SK-N-SH treated with all-trans-retinoic acid at 6 μM for 48 hours (cell line): Measurements from ENCODE around the gene PLXDC2.
A peak's percentile ranks its signal among the peaks of the same experiment; 100 is the strongest.

Experiments used
- ATAC-seq: fragments of 200-7000 bp; cut with Tn5 transposase; 3 replicates; pipeline ENCODE4 v1.9.1; 2020; ENCODE audit warnings: mild to moderate bottlenecking, moderate library complexity
- ARNTL ChIP-seq: fragments of 450-650 bp; formaldehyde crosslinking; IDR thresholded peaks from 2 replicates; pipeline ENCODE4 v1.5.0; 2020; ENCODE audit warnings: low read depth, mild to moderate bottlenecking, moderate library complexity, borderline replicate concordance
- BACH2 ChIP-seq: fragments of 250-450 bp; sonication (Bioruptor Pico); IDR thresholded peaks from 2 replicates; pipeline ENCODE4 v1.9.0; 2021; ENCODE audit warnings: mild to moderate bottlenecking, borderline replicate concordance
- CSDC2 ChIP-seq: fragments of 250-450 bp; sonication (Bioruptor Pico); IDR thresholded peaks from 2 replicates; pipeline ENCODE4 v1.5.0; 2020; ENCODE audit warnings: mild to moderate bottlenecking, moderate library complexity
- CSRNP3 ChIP-seq: fragments of 250-450 bp; sonication (Bioruptor Pico); IDR thresholded peaks from 2 replicates; pipeline ENCODE4 v1.5.1; 2021; ENCODE audit warnings: mild to moderate bottlenecking, moderate library complexity
- GLIS3 ChIP-seq: fragments of 250-450 bp; sonication (Bioruptor Pico); IDR thresholded peaks from 2 replicates; pipeline ENCODE4 v1.5.0; 2020; ENCODE audit warnings: mild to moderate bottlenecking, moderate library complexity
- ISL1 ChIP-seq: fragments of 250-450 bp; sonication (Bioruptor Pico); IDR thresholded peaks from 2 replicates; pipeline ENCODE4 v2.1.2; 2022; ENCODE audit warnings: mild to moderate bottlenecking, moderate library complexity
- OSR1 ChIP-seq: fragments of 250-450 bp; sonication (Bioruptor Pico); IDR thresholded peaks from 2 replicates; pipeline ENCODE4 v1.8.0; 2022; ENCODE audit warnings: moderate library complexity, mild to moderate bottlenecking, inconsistent platforms
- PPARA ChIP-seq: fragments of 250-450 bp; sonication (Bioruptor Pico); IDR thresholded peaks from 2 replicates; pipeline ENCODE4 v1.5.0; 2020; ENCODE audit warnings: mild to moderate bottlenecking, borderline replicate concordance
- RARB ChIP-seq: fragments of 250-450 bp; sonication (Bioruptor Pico); IDR thresholded peaks from 2 replicates; pipeline ENCODE4 v1.8.0; 2021; ENCODE audit warnings: mild to moderate bottlenecking, moderate library complexity
- SNAI2 ChIP-seq: fragments of 250-450 bp; sonication (Bioruptor Pico); IDR thresholded peaks from 2 replicates; pipeline ENCODE4 v1.5.0; 2020; ENCODE audit warnings: mild to moderate bottlenecking, moderate library complexity
- TCF4 ChIP-seq: fragments of 250-450 bp; sonication (Bioruptor Pico); IDR thresholded peaks from 2 replicates; pipeline ENCODE4 v1.8.0; 2021; ENCODE audit warnings: mild to moderate bottlenecking, moderate library complexity, borderline replicate concordance
- TOX ChIP-seq: fragments of 250-450 bp; sonication (Bioruptor Pico); IDR thresholded peaks from 2 replicates; pipeline ENCODE4 v1.8.0; 2021; ENCODE audit warnings: mild to moderate bottlenecking, moderate library complexity, borderline replicate concordance
- ZC3H10 ChIP-seq: fragments of 250-450 bp; sonication (Bioruptor Pico); IDR thresholded peaks from 2 replicates; pipeline ENCODE4 v1.5.1; 2021; ENCODE audit warnings: mild to moderate bottlenecking, moderate library complexity
- ZFP3 ChIP-seq: fragments of 250-450 bp; sonication (Bioruptor Pico); IDR thresholded peaks from 2 replicates; pipeline ENCODE4 v1.5.0; 2020; ENCODE audit warnings: mild to moderate bottlenecking, moderate library complexity
- ZFP30 ChIP-seq: fragments of 450-650 bp; formaldehyde crosslinking; IDR thresholded peaks from 2 replicates; pipeline ENCODE4 v1.5.0; 2022; ENCODE audit warnings: mild to moderate bottlenecking, moderate library complexity
- ZNF565 ChIP-seq: fragments of 450-650 bp; formaldehyde crosslinking; conservative IDR thresholded peaks from 2 replicates; pipeline ENCODE4 v1.5.0; 2020; ENCODE audit warnings: low read depth, mild to moderate bottlenecking, moderate library complexity
- ZNF70 ChIP-seq: fragments of 450-650 bp; formaldehyde crosslinking; IDR thresholded peaks from 2 replicates; pipeline ENCODE4 v1.5.0; 2020; ENCODE audit warnings: mild to moderate bottlenecking, moderate library complexity
- ZNF8 ChIP-seq: fragments of 450-650 bp; formaldehyde crosslinking; IDR thresholded peaks from 2 replicates; pipeline ENCODE4 v1.5.0; 2020; ENCODE audit warnings: mild to moderate bottlenecking, moderate library complexity
- TF ChIP-seq, protein P1 (sequence below): fragments of 250-450 bp; sonication (Bioruptor Pico); IDR thresholded peaks from 2 replicates; pipeline ENCODE4 v1.8.0; 2020; ENCODE audit warnings: mild to moderate bottlenecking, moderate library complexity, borderline replicate concordance
- TF ChIP-seq, protein P2 (sequence below): fragments of 250-450 bp; sonication (Bioruptor Pico); IDR thresholded peaks from 2 replicates; pipeline ENCODE4 v1.8.0; 2021; ENCODE audit warnings: low read depth, mild to moderate bottlenecking, moderate library complexity, borderline replicate concordance
- TF ChIP-seq, protein P3 (sequence below): fragments of 250-450 bp; sonication (Bioruptor Pico); IDR thresholded peaks from 2 replicates; pipeline ENCODE4 v1.5.1; 2020; ENCODE audit warnings: low read depth, mild to moderate bottlenecking, moderate library complexity

PLXDC2 gene

GRCh38 chr10:19958787-19959186, 142.6 kb downstream of the PLXDC2 start (continued):
- TF ChIP-seq ZNF565: no peak
- no peak for TF ChIP-seq ZNF70

DNA sequence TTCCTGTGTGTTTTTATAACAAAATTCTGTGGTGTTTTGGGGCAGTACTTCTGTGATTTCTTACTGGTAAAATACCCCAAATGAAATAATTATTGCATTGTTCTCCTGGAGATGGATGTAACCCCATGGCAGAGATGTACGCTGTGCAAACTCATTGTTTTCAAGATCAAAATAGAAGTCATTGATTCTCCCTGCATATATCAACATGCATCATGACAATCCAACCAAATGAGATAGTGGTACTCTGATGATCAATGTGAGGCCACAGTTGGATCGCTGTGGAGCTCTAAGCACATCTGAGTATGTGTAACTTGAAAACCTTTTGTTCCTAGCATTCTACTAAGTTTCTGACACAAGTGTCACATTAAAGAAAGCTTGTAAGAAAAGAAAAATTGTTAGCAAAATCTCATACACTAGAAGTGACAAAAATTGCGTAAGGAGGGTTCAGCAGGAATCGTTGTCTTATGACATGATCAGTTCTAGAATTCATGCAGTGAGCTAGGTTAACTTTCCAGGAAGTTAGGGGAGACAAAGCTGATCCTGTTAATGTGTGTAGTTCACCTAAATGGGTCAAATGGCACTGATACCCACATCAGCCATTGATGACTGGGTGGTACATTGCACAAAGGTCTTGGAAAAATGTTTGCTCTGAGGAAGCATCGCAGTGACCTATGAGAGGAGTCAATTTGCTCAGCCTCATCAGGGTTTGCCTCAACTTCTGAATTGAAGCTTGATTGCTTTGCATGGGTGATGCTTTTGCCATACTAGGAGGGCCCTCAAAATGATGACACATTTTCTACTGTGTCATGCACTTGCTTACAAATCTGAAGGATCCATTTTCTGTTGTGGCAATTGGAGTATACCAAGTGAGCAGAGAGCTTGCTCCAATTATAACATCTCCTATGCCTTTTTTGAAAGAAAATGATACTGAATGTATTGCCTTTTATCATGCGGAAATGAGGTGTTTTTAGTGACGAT, 145.1 kb downstream of the PLXDC2 start:
- ATAC-seq: no peak
- TF ChIP-seq CSDC2: no peak
- no peak for TF ChIP-seq PPARA (CRISPR knock-in tag)
- TF ChIP-seq ZFP3 (CRISPR knock-in tag): no peak
- TF ChIP-seq OSR1 (CRISPR knock-in tag): no peak
- TF ChIP-seq RARB (CRISPR knock-in tag): no peak
- TF ChIP-seq, protein P1, sequence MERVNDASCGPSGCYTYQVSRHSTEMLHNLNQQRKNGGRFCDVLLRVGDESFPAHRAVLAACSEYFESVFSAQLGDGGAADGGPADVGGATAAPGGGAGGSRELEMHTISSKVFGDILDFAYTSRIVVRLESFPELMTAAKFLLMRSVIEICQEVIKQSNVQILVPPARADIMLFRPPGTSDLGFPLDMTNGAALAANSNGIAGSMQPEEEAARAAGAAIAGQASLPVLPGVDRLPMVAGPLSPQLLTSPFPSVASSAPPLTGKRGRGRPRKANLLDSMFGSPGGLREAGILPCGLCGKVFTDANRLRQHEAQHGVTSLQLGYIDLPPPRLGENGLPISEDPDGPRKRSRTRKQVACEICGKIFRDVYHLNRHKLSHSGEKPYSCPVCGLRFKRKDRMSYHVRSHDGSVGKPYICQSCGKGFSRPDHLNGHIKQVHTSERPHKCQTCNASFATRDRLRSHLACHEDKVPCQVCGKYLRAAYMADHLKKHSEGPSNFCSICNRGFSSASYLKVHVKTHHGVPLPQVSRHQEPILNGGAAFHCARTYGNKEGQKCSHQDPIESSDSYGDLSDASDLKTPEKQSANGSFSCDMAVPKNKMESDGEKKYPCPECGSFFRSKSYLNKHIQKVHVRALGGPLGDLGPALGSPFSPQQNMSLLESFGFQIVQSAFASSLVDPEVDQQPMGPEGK: no peak
- no peak for TF ChIP-seq ZNF565

DNA sequence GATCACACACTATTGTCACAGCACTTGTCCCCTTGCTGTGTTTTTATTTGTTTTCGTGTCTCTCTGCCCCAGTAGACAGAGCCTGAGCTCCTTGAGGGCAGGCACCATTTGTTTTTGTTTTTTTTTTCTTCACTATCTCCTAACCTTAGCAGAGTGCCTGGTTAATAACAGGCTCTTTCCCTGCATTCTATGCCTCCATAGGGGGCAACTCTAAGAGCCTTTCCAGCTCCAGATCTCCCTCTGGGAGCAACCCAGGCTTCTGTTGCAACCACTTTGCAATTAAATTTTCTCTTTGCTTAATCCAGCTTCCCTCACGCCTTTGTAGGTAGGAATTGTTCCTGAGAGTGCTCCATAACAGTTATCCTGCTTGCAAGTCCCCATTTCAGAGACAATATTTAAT, 148.4 kb downstream of the PLXDC2 start:
- TF ChIP-seq ISL1 (CRISPR knock-in tag) (no peak), ZC3H10 (CRISPR knock-in tag) (no peak), ZNF565 (no peak), TOX (CRISPR knock-in tag) (no peak), CSRNP3 (CRISPR knock-in tag) (no peak), OSR1 (CRISPR knock-in tag) (no peak), BACH2 (CRISPR knock-in tag) (no peak), ZFP30 (CRISPR knock-in tag) (no peak), PPARA (CRISPR knock-in tag) (no peak), ARNTL (no peak), ZNF8 (CRISPR knock-in tag) (no peak), GLIS3 (CRISPR knock-in tag) (no peak), CSDC2 (no peak)
- TF ChIP-seq, protein P1: no peak
- TF ChIP-seq, protein P2, sequence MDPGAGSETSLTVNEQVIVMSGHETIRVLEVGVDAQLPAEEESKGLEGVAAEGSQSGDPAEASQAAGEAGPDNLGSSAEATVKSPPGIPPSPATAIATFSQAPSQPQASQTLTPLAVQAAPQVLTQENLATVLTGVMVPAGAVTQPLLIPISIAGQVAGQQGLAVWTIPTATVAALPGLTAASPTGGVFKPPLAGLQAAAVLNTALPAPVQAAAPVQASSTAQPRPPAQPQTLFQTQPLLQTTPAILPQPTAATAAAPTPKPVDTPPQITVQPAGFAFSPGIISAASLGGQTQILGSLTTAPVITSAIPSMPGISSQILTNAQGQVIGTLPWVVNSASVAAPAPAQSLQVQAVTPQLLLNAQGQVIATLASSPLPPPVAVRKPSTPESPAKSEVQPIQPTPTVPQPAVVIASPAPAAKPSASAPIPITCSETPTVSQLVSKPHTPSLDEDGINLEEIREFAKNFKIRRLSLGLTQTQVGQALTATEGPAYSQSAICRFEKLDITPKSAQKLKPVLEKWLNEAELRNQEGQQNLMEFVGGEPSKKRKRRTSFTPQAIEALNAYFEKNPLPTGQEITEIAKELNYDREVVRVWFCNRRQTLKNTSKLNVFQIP (CRISPR knock-in tag): no peak
- no peak for ATAC-seq

- TF ChIP-seq SNAI2 (no peak), TCF4 (CRISPR knock-in tag) (peak; percentile 65; the same call in 1 of the 2 replicates)
- ATAC-seq: peak; percentile 44
Observed at GRCh38 chr10:19966751-19967150, 150.5 kb downstream of the PLXDC2 start.

DNA sequence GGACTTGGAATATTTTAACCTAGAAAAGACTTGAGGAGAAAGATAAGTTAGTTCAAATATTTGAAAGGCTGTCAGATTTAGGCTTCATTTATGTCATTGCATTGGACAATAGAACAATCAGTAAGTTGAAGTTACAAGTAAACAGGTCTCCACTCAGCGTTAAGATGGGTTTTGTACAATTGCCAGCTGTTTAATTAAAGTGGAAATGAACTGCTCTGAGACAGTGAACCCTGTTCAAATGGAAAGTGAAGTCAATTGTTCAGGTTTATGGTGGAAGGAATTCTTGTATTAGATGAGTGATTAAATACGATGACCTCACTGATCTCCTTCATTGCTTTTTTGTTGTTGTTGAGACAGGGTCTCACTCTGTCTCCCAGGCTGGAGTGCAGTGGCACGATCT, 151.7 kb downstream of the PLXDC2 start:
- ATAC-seq: no peak
- no peak for TF ChIP-seq ZFP30 (CRISPR knock-in tag)
- no peak for TF ChIP-seq SNAI2
- TF ChIP-seq RARB (CRISPR knock-in tag): no peak
- TF ChIP-seq, protein P3, sequence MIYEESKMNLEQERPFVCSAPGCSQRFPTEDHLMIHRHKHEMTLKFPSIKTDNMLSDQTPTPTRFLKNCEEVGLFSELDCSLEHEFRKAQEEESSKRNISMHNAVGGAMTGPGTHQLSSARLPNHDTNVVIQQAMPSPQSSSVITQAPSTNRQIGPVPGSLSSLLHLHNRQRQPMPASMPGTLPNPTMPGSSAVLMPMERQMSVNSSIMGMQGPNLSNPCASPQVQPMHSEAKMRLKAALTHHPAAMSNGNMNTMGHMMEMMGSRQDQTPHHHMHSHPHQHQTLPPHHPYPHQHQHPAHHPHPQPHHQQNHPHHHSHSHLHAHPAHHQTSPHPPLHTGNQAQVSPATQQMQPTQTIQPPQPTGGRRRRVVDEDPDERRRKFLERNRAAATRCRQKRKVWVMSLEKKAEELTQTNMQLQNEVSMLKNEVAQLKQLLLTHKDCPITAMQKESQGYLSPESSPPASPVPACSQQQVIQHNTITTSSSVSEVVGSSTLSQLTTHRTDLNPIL (CRISPR knock-in tag): no peak
- TF ChIP-seq TOX (CRISPR knock-in tag): no peak
- TF ChIP-seq OSR1 (CRISPR knock-in tag): no peak
